GM19463 (cell line): ENCODE data around the gene ZBBX.
"Not testable (repeated sequence)": the region's sequence is repeated elsewhere in the genome, so short reads cannot be mapped to it uniquely, and the experiment has no call there.

Source experiments
- ATAC-seq: cut with Tn5 transposase; IDR thresholded peaks from one replicate; pipeline ENCODE4 v1.9.1; 2021; ENCODE audit warnings: mild to moderate bottlenecking, moderate library complexity; ENCODE audit not compliant: unreplicated experiment

The ZBBX gene

GRCh38 chr3:167380004-167380689 is at the start of gene ZBBX:
Gene ZBBX (minus strand): TSS chr3:167380297. CDS start chr3:167372901, 7,396 bp downstream.
- ATAC-seq, result peak; percentile 100

GRCh38 chr3:167426962-167427361 is 46.9 kb upstream of the ZBBX start:
- ATAC-seq, result not testable (repeated sequence)

- not testable (repeated sequence) for ATAC-seq
Measured at GRCh38 chr3:167422396-167422795, 42.3 kb upstream of the ZBBX start.

- ATAC-seq, result no peak
Measured at GRCh38 chr3:167409611-167410010, 29.5 kb upstream of the ZBBX start.

GRCh38 chr3:167406876-167407492 is 26.9 kb upstream of the ZBBX start:
- peak; percentile 49 for ATAC-seq

- no peak for ATAC-seq
Measured at GRCh38 chr3:167397826-167398225, 17.7 kb upstream of the ZBBX start.

- no peak for ATAC-seq
Measured at GRCh38 chr3:167396075-167396474, 16.0 kb upstream of the ZBBX start.

- ATAC-seq, result no peak
Measured at GRCh38 chr3:167394003-167394402, 13.9 kb upstream of the ZBBX start.

GRCh38 chr3:167382155-167382554 is 2.1 kb upstream of the ZBBX start:
- no peak for ATAC-seq

- no peak for ATAC-seq
Measured at GRCh38 chr3:167375478-167375877, 4.6 kb downstream of the ZBBX start.

- ATAC-seq, result no peak
Measured at GRCh38 chr3:167372138-167372537, 8.0 kb downstream of the ZBBX start.

- ATAC-seq, result no peak
Measured at GRCh38 chr3:167361948-167362347, 18.1 kb downstream of the ZBBX start.

- no peak for ATAC-seq
Measured at GRCh38 chr3:167361306-167361705, 18.8 kb downstream of the ZBBX start.

- no peak for ATAC-seq
Measured at GRCh38 chr3:167355446-167355845, 24.7 kb downstream of the ZBBX start.

GRCh38 chr3:167354751-167355150 is 25.3 kb downstream of the ZBBX start:
- ATAC-seq, result no peak

- ATAC-seq, result no peak
Measured at GRCh38 chr3:167350245-167350862, 29.7 kb downstream of the ZBBX start.

- no peak for ATAC-seq
Measured at GRCh38 chr3:167346171-167346570, 33.9 kb downstream of the ZBBX start.

- no peak for ATAC-seq
Measured at GRCh38 chr3:167330993-167331785, 48.9 kb downstream of the ZBBX start.

GRCh38 chr3:167323572-167323971 is 56.5 kb downstream of the ZBBX start:
- no peak for ATAC-seq

- no peak for ATAC-seq
Measured at GRCh38 chr3:167318996-167319615, 61.0 kb downstream of the ZBBX start.

- ATAC-seq, result no peak
Measured at GRCh38 chr3:167318306-167318705, 61.8 kb downstream of the ZBBX start.
